ENCODE results near the gene ATP10B.

ATP10B gene

DNA sequence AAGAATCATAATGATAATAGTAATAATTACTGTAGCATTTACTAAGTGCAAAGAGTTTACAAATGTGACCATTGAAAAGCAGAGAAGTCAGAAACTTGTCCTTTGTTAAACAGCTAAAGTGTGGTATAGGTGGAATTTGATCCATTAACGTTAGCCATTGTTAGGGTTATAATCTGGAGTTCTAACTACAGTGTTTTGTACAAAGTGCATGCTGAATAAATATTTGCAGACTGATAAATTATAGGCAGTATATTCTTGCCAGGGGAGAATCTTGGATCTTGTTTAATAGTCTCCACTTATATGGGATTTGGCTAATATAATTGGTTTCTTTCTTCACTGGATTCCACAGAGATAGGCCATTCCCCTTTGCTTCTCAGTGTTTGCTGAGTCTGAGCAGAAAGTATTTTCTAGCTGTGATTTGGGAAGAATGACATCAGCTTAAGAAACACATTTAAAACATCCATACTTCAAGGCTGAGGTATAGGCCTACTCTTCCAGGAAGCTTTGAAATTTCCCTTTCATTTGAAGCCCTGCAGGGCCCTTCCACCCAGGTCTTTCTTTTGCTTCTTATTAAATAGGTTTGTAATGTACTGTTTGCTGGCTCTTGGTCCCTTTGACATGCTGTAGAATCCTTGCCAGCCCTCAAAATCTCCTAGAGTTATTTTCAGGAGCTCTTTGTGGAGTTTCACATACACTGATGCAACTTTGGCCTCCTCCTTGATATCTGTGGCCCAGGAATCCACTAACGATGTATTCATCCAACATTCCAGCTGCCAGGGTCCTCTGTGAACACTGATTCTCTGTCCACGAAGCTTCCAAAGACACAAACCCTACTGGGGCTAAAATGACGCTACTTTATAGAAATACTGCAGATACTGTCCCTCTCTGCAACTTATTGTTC, 51.4 kb downstream of the ATP10B start:
- ChIA-PET POLR2A (no interaction called here), CTCF (no interaction called here)
- TF ChIP-seq HDGF (IDR thresholded peaks at IDR 0.05; ENCODE audit: borderline replicate concordance) (no peak), ZNF384 (IDR thresholded peaks at IDR 0.05) (no peak), FOXK2 (IDR thresholded peaks at IDR 0.05) (no peak), SUZ12 (IDR thresholded peaks at IDR 0.05) (no peak), TARDBP (IDR thresholded peaks at IDR 0.05) (no peak), FOXM1 (IDR thresholded peaks at IDR 0.05; ENCODE audit: borderline replicate concordance) (no peak), SP1 (IDR thresholded peaks at IDR 0.05) (no peak), CTBP1 (IDR thresholded peaks at IDR 0.05; ENCODE audit: borderline replicate concordance) (no peak), LEF1 (IDR thresholded peaks at IDR 0.05; ENCODE audit: borderline replicate concordance) (no peak), ELF4 (IDR thresholded peaks at IDR 0.05) (no peak), BHLHE40 (IDR thresholded peaks at IDR 0.05; ENCODE audit: borderline replicate concordance) (no peak), NFRKB (IDR thresholded peaks at IDR 0.05) (no peak), ARNT (IDR thresholded peaks at IDR 0.05) (no peak), L3MBTL2 (conservative IDR thresholded peaks at IDR 0.05) (no peak), FOXA1 (IDR thresholded peaks at IDR 0.05) (no peak)
- TF ChIP-seq, protein P1, sequence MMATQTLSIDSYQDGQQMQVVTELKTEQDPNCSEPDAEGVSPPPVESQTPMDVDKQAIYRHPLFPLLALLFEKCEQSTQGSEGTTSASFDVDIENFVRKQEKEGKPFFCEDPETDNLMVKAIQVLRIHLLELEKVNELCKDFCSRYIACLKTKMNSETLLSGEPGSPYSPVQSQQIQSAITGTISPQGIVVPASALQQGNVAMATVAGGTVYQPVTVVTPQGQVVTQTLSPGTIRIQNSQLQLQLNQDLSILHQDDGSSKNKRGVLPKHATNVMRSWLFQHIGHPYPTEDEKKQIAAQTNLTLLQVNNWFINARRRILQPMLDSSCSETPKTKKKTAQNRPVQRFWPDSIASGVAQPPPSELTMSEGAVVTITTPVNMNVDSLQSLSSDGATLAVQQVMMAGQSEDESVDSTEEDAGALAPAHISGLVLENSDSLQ (IDR thresholded peaks at IDR 0.05) = no peak
- no peak for DNase-seq (ENCODE audit: extremely low spot score)

DNA sequence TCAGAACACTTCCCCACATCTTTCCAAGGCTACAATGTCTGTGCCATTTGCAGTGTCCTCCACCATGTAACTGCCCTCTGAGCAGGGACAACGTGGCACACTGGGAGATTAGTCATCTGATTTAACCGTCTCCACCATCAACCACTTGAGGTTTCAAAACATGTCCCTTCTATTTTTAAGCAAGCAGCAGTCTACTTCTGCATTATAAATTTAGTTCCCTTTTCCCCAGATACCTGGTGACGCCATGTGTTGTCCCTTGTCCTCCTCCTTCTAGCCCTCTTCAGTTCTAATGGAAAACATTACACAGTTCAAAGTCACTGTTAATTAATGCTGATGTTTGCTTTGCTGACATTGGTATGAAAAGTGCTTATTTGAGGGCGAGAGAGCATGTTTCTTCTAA, 52.8 kb downstream of the ATP10B start:
- no peak for DNase-seq (ENCODE audit: extremely low spot score)
- POLR2A ChIA-PET = no interaction called here
- CTCF ChIA-PET = no interaction called here
- TF ChIP-seq BHLHE40 (IDR thresholded peaks at IDR 0.05; ENCODE audit: borderline replicate concordance) = no peak
- no peak for TF ChIP-seq L3MBTL2 (conservative IDR thresholded peaks at IDR 0.05)
- no peak for TF ChIP-seq FOXM1 (IDR thresholded peaks at IDR 0.05; ENCODE audit: borderline replicate concordance)
- TF ChIP-seq ZNF384 (IDR thresholded peaks at IDR 0.05) = no peak
- TF ChIP-seq ARNT (IDR thresholded peaks at IDR 0.05) = no peak
- TF ChIP-seq LEF1 (IDR thresholded peaks at IDR 0.05; ENCODE audit: borderline replicate concordance) = no peak
- no peak for TF ChIP-seq HDGF (IDR thresholded peaks at IDR 0.05; ENCODE audit: borderline replicate concordance)
- TF ChIP-seq FOXA1 (IDR thresholded peaks at IDR 0.05) = no peak
- no peak for TF ChIP-seq TARDBP (IDR thresholded peaks at IDR 0.05)
- no peak for TF ChIP-seq ELF4 (IDR thresholded peaks at IDR 0.05)
- TF ChIP-seq, protein P1 (IDR thresholded peaks at IDR 0.05) = no peak
- no peak for TF ChIP-seq CTBP1 (IDR thresholded peaks at IDR 0.05; ENCODE audit: borderline replicate concordance)
- no peak for TF ChIP-seq FOXK2 (IDR thresholded peaks at IDR 0.05)

DNA sequence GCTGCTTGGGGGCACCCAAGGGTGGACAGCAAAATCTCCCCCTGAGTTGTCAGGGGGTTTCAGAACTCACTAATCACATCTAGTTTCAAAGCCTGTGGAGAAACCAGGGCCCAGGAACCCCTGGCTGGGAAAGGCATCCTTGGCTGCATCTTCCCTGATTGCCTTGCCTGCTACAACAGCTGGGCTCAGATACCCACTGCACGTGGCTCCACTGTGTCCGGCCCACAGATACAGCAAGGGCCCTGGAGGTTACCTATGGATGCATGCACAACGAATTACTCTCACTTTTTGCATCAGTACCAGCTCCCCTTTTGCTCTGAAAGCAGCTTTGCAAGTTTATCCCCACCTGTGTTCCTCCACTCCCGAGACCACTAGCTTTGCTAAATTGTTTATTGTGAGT, 55.0 kb downstream of the ATP10B start:
- POLR2A ChIA-PET = no interaction called here
- no peak for TF ChIP-seq L3MBTL2 (conservative IDR thresholded peaks at IDR 0.05)
- TF ChIP-seq SUZ12 (IDR thresholded peaks at IDR 0.05) = no peak
- TF ChIP-seq LEF1 (IDR thresholded peaks at IDR 0.05; ENCODE audit: borderline replicate concordance) = no peak
- TF ChIP-seq SP1 (IDR thresholded peaks at IDR 0.05) = no peak
- no peak for TF ChIP-seq ARNT (IDR thresholded peaks at IDR 0.05)
- TF ChIP-seq ELF4 (IDR thresholded peaks at IDR 0.05) = no peak
- TF ChIP-seq FOXA1 (IDR thresholded peaks at IDR 0.05) = no peak
- no peak for DNase-seq (ENCODE audit: extremely low spot score)
- CTCF ChIA-PET = no interaction called here

DNA sequence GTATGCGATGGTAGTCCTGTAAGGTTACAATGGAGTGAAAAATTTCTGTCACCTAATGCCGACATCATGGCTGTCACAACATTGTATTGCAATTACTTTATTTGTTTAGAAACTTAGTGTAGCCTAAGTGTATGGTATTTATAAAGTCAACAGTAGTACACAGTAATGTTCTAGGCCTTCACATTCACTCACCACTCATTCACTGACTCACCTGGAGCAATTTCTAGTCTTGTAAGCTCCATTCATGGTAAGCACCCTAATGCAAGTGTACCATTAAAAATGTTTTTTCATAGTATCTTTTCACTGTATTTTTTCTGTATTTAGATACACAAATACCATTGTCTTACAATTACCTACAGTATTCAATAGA, 58.5 kb downstream of the ATP10B start:
- POLR2A ChIA-PET = no interaction called here
- CTCF ChIA-PET = no interaction called here
- no peak for DNase-seq (ENCODE audit: extremely low spot score)
- no peak for TF ChIP-seq LEF1 (IDR thresholded peaks at IDR 0.05; ENCODE audit: borderline replicate concordance)
- TF ChIP-seq NFRKB (IDR thresholded peaks at IDR 0.05) = no peak
- TF ChIP-seq, protein P1 (IDR thresholded peaks at IDR 0.05) = no peak
- no peak for TF ChIP-seq HDGF (IDR thresholded peaks at IDR 0.05; ENCODE audit: borderline replicate concordance)
- no peak for TF ChIP-seq FOXM1 (IDR thresholded peaks at IDR 0.05; ENCODE audit: borderline replicate concordance)
- no peak for TF ChIP-seq SUZ12 (IDR thresholded peaks at IDR 0.05)
- TF ChIP-seq ELF4 (IDR thresholded peaks at IDR 0.05) = no peak
- TF ChIP-seq L3MBTL2 (conservative IDR thresholded peaks at IDR 0.05) = no peak
- no peak for TF ChIP-seq FOXK2 (IDR thresholded peaks at IDR 0.05)
- TF ChIP-seq ARNT (IDR thresholded peaks at IDR 0.05) = no peak
- no peak for TF ChIP-seq BHLHE40 (IDR thresholded peaks at IDR 0.05; ENCODE audit: borderline replicate concordance)
- TF ChIP-seq ZNF384 (IDR thresholded peaks at IDR 0.05) = no peak
- TF ChIP-seq CTBP1 (IDR thresholded peaks at IDR 0.05; ENCODE audit: borderline replicate concordance) = no peak
- TF ChIP-seq FOXA1 (IDR thresholded peaks at IDR 0.05) = no peak
- no peak for TF ChIP-seq TARDBP (IDR thresholded peaks at IDR 0.05)
- no peak for TF ChIP-seq SP1 (IDR thresholded peaks at IDR 0.05)

DNA sequence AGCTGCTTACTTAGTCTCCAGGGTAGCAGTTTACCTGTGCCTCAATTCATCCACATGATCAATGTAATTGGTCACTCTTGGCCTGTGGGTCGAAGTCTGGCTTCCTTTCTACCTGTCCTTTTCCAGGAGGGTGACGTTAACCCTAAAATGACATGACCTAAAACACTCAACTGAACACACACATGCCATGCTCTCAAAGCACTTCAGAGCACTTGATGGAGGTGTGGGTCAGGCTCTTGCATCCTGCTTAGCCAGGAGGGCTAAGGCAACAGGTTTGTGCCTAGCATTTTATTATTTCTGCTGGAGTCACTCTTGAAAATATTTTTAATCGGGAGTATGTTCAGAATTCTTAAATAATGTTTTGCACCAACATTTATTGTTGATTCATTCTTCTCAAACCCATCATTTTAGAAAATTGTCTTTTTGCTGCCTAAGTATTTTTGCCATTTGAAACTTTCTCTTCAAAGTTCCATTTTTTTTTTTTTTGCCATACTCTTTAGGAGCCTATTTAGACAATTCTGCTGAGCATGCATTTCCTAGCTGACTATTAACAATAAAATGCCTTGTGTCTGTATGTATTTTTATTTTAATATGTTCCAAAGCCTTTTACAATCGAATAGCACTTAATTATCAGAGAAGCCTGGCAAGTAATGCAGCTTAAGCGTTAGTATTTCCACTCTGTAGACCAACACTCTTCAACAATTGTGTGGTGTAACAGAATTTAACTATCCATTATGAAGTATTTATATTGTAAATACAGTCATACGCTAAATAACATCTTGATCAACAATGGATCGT, 59.1 kb downstream of the ATP10B start:
- CTCF ChIA-PET = no interaction called here
- POLR2A ChIA-PET = no interaction called here
- TF ChIP-seq FOXA1 (IDR thresholded peaks at IDR 0.05) (no peak), SUZ12 (IDR thresholded peaks at IDR 0.05) (no peak), ELF4 (IDR thresholded peaks at IDR 0.05) (no peak), ZNF384 (IDR thresholded peaks at IDR 0.05) (no peak), BHLHE40 (IDR thresholded peaks at IDR 0.05; ENCODE audit: borderline replicate concordance) (no peak), L3MBTL2 (conservative IDR thresholded peaks at IDR 0.05) (no peak), LEF1 (IDR thresholded peaks at IDR 0.05; ENCODE audit: borderline replicate concordance) (no peak), FOXK2 (IDR thresholded peaks at IDR 0.05) (no peak), ARNT (IDR thresholded peaks at IDR 0.05) (no peak), TARDBP (IDR thresholded peaks at IDR 0.05) (no peak), HDGF (IDR thresholded peaks at IDR 0.05; ENCODE audit: borderline replicate concordance) (no peak), FOXM1 (IDR thresholded peaks at IDR 0.05; ENCODE audit: borderline replicate concordance) (no peak), CTBP1 (IDR thresholded peaks at IDR 0.05; ENCODE audit: borderline replicate concordance) (no peak), NFRKB (IDR thresholded peaks at IDR 0.05) (no peak), SP1 (IDR thresholded peaks at IDR 0.05) (no peak)
- TF ChIP-seq, protein P1 (IDR thresholded peaks at IDR 0.05) = no peak
- DNase-seq (ENCODE audit: extremely low spot score) = no peak

All from HEK293T (cell line).